ENCODE results near the gene DGCR6. TPM values are rescaled to one million over a fixed set of nuclear protein-coding genes. Genes with fewer than 3 reads are reported as not detected.
"Not testable (repeated sequence)": the region's sequence is repeated elsewhere in the genome, so short reads cannot be mapped to it uniquely, and the experiment has no call there.

DGCR6 gene
- total RNA-seq, 2 donors from 2014 or later, result 6.7 to 10.5 TPM

GRCh38 chr22:18931905-18932652 lies 26.0 kb downstream of the DGCR6 start:
- WGBS, 2 donors, result no CpG with 5 or more reads among the region's 16 CpGs
- no peak overlapping the region for H3K27ac ChIP-seq
- no peaks in the 10 kb centered on the region for H3K4me1 ChIP-seq
- no peaks in the 10 kb centered on the region for H3K9me3 ChIP-seq
- no peaks in the 10 kb centered on the region for H3K27me3 ChIP-seq
- ATAC-seq (no peak), DNase-seq (no peak)
- intact Hi-C loops (cut with DNase I), result no loop called here
- no peak overlapping the region for H3K4me3 ChIP-seq
- no peak for TF ChIP-seq POLR2A (IDR thresholded peaks at IDR 0.05)
- TF ChIP-seq, protein P1, sequence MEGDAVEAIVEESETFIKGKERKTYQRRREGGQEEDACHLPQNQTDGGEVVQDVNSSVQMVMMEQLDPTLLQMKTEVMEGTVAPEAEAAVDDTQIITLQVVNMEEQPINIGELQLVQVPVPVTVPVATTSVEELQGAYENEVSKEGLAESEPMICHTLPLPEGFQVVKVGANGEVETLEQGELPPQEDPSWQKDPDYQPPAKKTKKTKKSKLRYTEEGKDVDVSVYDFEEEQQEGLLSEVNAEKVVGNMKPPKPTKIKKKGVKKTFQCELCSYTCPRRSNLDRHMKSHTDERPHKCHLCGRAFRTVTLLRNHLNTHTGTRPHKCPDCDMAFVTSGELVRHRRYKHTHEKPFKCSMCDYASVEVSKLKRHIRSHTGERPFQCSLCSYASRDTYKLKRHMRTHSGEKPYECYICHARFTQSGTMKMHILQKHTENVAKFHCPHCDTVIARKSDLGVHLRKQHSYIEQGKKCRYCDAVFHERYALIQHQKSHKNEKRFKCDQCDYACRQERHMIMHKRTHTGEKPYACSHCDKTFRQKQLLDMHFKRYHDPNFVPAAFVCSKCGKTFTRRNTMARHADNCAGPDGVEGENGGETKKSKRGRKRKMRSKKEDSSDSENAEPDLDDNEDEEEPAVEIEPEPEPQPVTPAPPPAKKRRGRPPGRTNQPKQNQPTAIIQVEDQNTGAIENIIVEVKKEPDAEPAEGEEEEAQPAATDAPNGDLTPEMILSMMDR (IDR thresholded peaks at IDR 0.05), result no peak
- no peaks in the 10 kb centered on the region for H3K36me3 ChIP-seq (replicated peaks in 1 of 2; ENCODE audit: insufficient read depth in 1 of 2, low read depth in 2 of 2)

GRCh38 chr22:18933914-18934313 lies 27.8 kb downstream of the DGCR6 start:
- Histone ChIP-seq H3K27ac (no peak overlapping the region), H3K4me3 (no peak overlapping the region), H3K9me3 (no peaks in the 10 kb centered on the region), H3K27me3 (no peaks in the 10 kb centered on the region), H3K36me3 (replicated peaks in 1 of 2; ENCODE audit: insufficient read depth in 1 of 2, low read depth in 2 of 2) (no peaks in the 10 kb centered on the region), H3K4me1 (no peaks in the 10 kb centered on the region)
- WGBS, 2 donors, result no CpG with 5 or more reads among the region's 7 CpGs
- intact Hi-C loops (cut with DNase I), result no loop called here
- DNase-seq (no peak), ATAC-seq (no peak)
- TF ChIP-seq, protein P1 (IDR thresholded peaks at IDR 0.05), result no peak
- no peak for TF ChIP-seq POLR2A (IDR thresholded peaks at IDR 0.05)

- DNase-seq; ATAC-seq; H3K4me3 ChIP-seq; H3K4me1 ChIP-seq; H3K36me3 ChIP-seq (replicated peaks in 1 of 2; ENCODE audit: insufficient read depth in 1 of 2, low read depth in 2 of 2); intact Hi-C loops (cut with DNase I); H3K27me3 ChIP-seq; H3K27ac ChIP-seq; H3K9me3 ChIP-seq: not testable (repeated sequence)
- WGBS, 2 donors, result no CpG with 5 or more reads among the region's 7 CpGs
Observed at GRCh38 chr22:18934688-18935087, 28.6 kb downstream of the DGCR6 start.

- Histone ChIP-seq H3K36me3 (replicated peaks in 1 of 2; ENCODE audit: insufficient read depth in 1 of 2, low read depth in 2 of 2) (no peaks in the 10 kb centered on the region), H3K27ac (no peak within 1 kb of the TSS), H3K9me3 (no peaks in the 10 kb centered on the region), H3K27me3 (no peaks in the 10 kb centered on the region), H3K4me3 (no peak within 1 kb of the TSS), H3K4me1 (no peaks in the 10 kb centered on the region)
- DNase-seq, result no peak
- TF ChIP-seq POLR2A (IDR thresholded peaks at IDR 0.05), result no peak
- TF ChIP-seq, protein P1 (IDR thresholded peaks at IDR 0.05), result no peak
- WGBS, 2 donors, result no CpG with 5 or more reads among the region's 67 CpGs
- intact Hi-C loops (cut with DNase I), result no loop called here
- ATAC-seq, result peak; percentile 74
Observed at GRCh38 chr22:18935889-18936529, 29.9 kb downstream of the DGCR6 start, which contains the start of gene PRODH. PRODH (minus strand) TSS chr22:18936293; CDS start chr22:18936287, 6 bp downstream.

GRCh38 chr22:18938691-18939090 lies 32.6 kb downstream of the DGCR6 start:
- H3K36me3 ChIP-seq (replicated peaks in 1 of 2; ENCODE audit: insufficient read depth in 1 of 2, low read depth in 2 of 2); H3K4me3 ChIP-seq; H3K27me3 ChIP-seq; DNase-seq; intact Hi-C loops (cut with DNase I); H3K9me3 ChIP-seq; H3K4me1 ChIP-seq; ATAC-seq; H3K27ac ChIP-seq: not testable (repeated sequence)
- WGBS, 2 donors, result 0 to 44% methylated on average over 1 to 3 of the region's 8 CpGs

GRCh38 chr22:18947105-18947504 lies 41.0 kb downstream of the DGCR6 start:
- WGBS, 2 donors, result 48 to 58% methylated on average over 4 to 8 of the region's 9 CpGs
- H3K27me3 ChIP-seq; DNase-seq; H3K4me1 ChIP-seq; H3K27ac ChIP-seq; intact Hi-C loops (cut with DNase I); H3K9me3 ChIP-seq; H3K36me3 ChIP-seq (replicated peaks in 1 of 2; ENCODE audit: insufficient read depth in 1 of 2, low read depth in 2 of 2); H3K4me3 ChIP-seq; ATAC-seq: not testable (repeated sequence)

Data from body of pancreas (tissue), 4 donors.